KOPT-K1 (cell line): ENCODE results near the gene ZNF281.
"Not testable (repeated sequence)": the region's sequence is repeated elsewhere in the genome, so short reads cannot be mapped to it uniquely, and the experiment has no call there.

Experiments used
- H3K27ac ChIP-seq: fragments of 200-600 bp; sonication (generic); 2 replicates; pipeline ENCODE4 v1.5.1; 2016; ENCODE audit warnings: antibody characterized with exemption, mild to moderate bottlenecking, low read depth, low read length; ENCODE audit not compliant: poor library complexity, severe bottlenecking
- H3K36me3 ChIP-seq: fragments of 200-600 bp; sonication (generic); 2 replicates; pipeline ENCODE4 v1.5.1; 2017; ENCODE audit warnings: antibody characterized with exemption, mild to moderate bottlenecking, low read length, moderate library complexity; ENCODE audit not compliant: insufficient read depth
- H3K9me3 ChIP-seq: fragments of 200-600 bp; sonication (generic); 2 replicates; pipeline ENCODE4 v1.5.1; 2017; ENCODE audit warnings: antibody characterized with exemption, low read length, mild to moderate bottlenecking; ENCODE audit not compliant: insufficient read depth, poor library complexity, severe bottlenecking

The ZNF281 gene

GRCh38 chr1:200409761-200410565, at the start of gene ZNF281:
ZNF281 (minus strand) TSS chr1:200410036; CDS start chr1:200409705, 331 bp downstream.
- Histone ChIP-seq H3K36me3 (peaks cover 40% of the 10 kb centered on the region), H3K9me3 (no peaks in the 10 kb centered on the region), H3K27ac (peak within 1 kb of the TSS; percentile 83)

- Histone ChIP-seq H3K27ac (no peak overlapping the region), H3K36me3 (no peaks in the 10 kb centered on the region)
Observed at GRCh38 chr1:200458780-200459179, 48.9 kb upstream of the ZNF281 start.

GRCh38 chr1:200457810-200458209, 48.0 kb upstream of the ZNF281 start:
- H3K36me3 ChIP-seq = no peaks in the 10 kb centered on the region
- no peaks in the 10 kb centered on the region for H3K9me3 ChIP-seq
- no peak overlapping the region for H3K27ac ChIP-seq

More at GRCh38 chr1:200458780-200459179, 48.9 kb upstream of the ZNF281 start:
- H3K9me3 ChIP-seq = no peaks in the 10 kb centered on the region

- no peak overlapping the region for H3K27ac ChIP-seq
- H3K36me3 ChIP-seq = no peaks in the 10 kb centered on the region
- H3K9me3 ChIP-seq = no peaks in the 10 kb centered on the region
Observed at GRCh38 chr1:200454425-200454824, 44.6 kb upstream of the ZNF281 start.

- Histone ChIP-seq H3K9me3 (no peaks in the 10 kb centered on the region), H3K27ac (no peak overlapping the region), H3K36me3 (no peaks in the 10 kb centered on the region)
Observed at GRCh38 chr1:200453553-200453905, 43.7 kb upstream of the ZNF281 start.

GRCh38 chr1:200452850-200453552, 43.2 kb upstream of the ZNF281 start:
- Histone ChIP-seq H3K9me3 (no peaks in the 10 kb centered on the region), H3K27ac (no peak overlapping the region), H3K36me3 (no peaks in the 10 kb centered on the region)

- H3K9me3 ChIP-seq = no peaks in the 10 kb centered on the region
- no peak overlapping the region for H3K27ac ChIP-seq
- no peaks in the 10 kb centered on the region for H3K36me3 ChIP-seq
Observed at GRCh38 chr1:200448034-200448762, 38.4 kb upstream of the ZNF281 start.

GRCh38 chr1:200445213-200445612, 35.4 kb upstream of the ZNF281 start:
- Histone ChIP-seq H3K9me3 (no peaks in the 10 kb centered on the region), H3K36me3 (no peaks in the 10 kb centered on the region), H3K27ac (no peak overlapping the region)

- Histone ChIP-seq H3K9me3 (no peaks in the 10 kb centered on the region), H3K27ac (no peak overlapping the region), H3K36me3 (no peaks in the 10 kb centered on the region)
Observed at GRCh38 chr1:200444478-200444877, 34.6 kb upstream of the ZNF281 start.

- H3K9me3 ChIP-seq = no peaks in the 10 kb centered on the region
- H3K36me3 ChIP-seq = no peaks in the 10 kb centered on the region
- no peak overlapping the region for H3K27ac ChIP-seq
Observed at GRCh38 chr1:200443860-200444259, 34.0 kb upstream of the ZNF281 start.

GRCh38 chr1:200442537-200443156, 32.8 kb upstream of the ZNF281 start:
- Histone ChIP-seq H3K36me3 (no peaks in the 10 kb centered on the region), H3K9me3 (no peaks in the 10 kb centered on the region), H3K27ac (no peak overlapping the region)

- H3K36me3 ChIP-seq = no peaks in the 10 kb centered on the region
- H3K27ac ChIP-seq = no peak overlapping the region
- no peaks in the 10 kb centered on the region for H3K9me3 ChIP-seq
Observed at GRCh38 chr1:200442023-200442422, 32.2 kb upstream of the ZNF281 start.

GRCh38 chr1:200438911-200439310, 29.1 kb upstream of the ZNF281 start:
- Histone ChIP-seq H3K36me3 (no peaks in the 10 kb centered on the region), H3K9me3 (no peaks in the 10 kb centered on the region), H3K27ac (no peak overlapping the region)

- H3K27ac ChIP-seq = peak overlapping the region; percentile 56
Observed at GRCh38 chr1:200438413-200438812, 28.6 kb upstream of the ZNF281 start.

More at GRCh38 chr1:200438413-200438812, 28.6 kb upstream of the ZNF281 start:
- H3K36me3 ChIP-seq, H3K9me3 ChIP-seq: not testable (repeated sequence)
